KBM-7 (cell line): Measurements from ENCODE around the gene PRDX6.
"Not testable (repeated sequence)": the region's sequence is repeated elsewhere in the genome, so short reads cannot be mapped to it uniquely, and the experiment has no call there.

Experiments
- DNase-seq: peaks from one replicate; pipeline ENCODE4 v3.0.0-alpha.2; 2015
- in situ Hi-C: fragments of 300-500 bp; cut with MboI; formaldehyde crosslinking; loops from 2 replicates; pipeline ENCODE4 v1.14.3; 2020; ENCODE audit warnings: low sequenced_read_pairs, low pct_unique_long_range_greater_than_20kb, mixed read lengths

PRDX6 gene

DNA sequence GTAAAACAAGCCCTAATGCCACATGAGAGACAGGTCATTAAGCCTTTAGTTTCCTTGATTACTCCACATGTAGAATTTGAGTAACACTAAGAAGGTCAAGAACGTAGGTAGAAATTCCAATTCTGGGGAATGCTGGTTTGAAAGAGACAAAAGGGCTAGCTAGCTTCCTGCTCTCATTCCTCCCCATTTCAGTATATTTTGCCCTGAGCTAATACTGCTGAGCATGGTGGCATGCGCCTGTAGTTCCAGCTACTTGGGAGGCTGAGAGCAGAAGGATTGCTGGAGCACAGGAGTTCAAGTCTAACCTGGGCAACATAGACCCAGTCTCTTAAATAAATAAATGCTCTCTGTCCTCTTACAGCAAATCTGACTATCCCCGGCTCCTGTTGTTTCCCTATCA lies 12.8 kb downstream of the PRDX6 start:
- in situ Hi-C loops = no loop called here
- no peak for DNase-seq

DNA sequence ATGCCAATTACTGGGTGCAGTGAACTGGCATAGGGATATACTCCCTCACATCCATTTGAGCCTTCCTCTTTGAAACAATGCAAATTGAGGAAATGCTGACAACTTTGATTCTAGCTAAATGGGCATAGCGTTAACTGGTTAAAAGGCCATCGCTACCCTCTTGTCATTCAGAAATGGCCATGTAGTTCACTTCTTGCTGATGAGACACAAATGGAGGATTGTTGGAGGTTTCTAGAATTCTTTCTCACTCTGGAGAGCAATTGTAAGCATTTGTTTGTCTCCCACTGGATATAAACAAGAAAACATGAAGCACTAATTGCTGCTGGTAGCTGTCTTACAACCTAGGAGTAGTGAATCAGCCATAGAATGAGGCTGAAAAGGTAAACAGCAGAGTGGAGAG lies 14.4 kb downstream of the PRDX6 start:
- DNase-seq = no peak
- in situ Hi-C loops = no loop called here

DNA sequence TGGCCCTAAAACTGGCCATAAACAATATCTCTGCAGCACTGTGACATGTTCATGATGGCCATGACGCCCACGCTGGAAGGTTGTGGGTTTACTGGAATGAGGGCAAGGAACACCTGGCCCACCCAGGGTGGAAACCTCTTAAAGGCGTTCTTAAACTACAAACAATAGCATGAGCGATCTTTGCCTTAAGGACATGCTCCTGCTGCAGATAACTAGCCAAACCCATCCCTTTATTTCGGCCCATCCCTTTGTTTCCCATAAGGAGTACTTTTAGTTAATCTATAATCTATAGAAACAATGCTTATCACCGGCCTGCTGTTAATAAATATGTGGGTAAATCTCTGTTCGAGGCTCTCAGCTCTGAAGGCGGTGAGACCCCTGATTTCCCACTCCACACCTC lies 16.0 kb downstream of the PRDX6 start:
- in situ Hi-C loops, DNase-seq: not testable (repeated sequence)

DNA sequence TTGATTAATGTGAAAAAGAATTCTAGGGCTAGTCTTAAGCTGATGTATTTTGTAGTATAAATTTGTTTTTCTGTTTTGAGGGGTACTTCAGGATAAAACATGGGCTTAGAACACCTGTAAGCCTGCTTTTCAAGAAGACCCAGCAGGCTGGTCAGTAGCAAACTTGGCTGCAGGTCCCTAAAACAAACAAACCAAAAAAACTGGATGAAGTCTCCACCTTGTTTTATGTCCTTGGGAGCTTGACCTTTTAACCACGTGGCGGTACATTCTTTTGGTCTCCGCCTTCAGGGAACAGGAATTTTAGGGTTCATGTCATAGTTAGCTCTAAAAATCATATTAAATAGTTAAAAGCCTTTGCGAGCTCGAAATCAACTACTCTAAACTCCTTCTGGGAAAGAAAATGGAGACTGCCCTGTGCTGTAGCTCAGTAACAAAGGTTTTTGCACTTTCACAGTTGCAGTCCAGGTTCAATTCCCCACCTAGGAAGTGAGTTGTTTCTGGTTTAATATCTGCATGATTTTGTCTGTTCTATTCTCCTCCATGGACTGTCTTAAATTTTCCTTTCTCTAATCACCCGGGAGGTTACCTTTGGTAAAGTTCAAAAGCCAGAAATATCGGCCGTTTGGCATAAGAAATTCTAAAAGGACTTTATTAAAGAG lies 18.6 kb downstream of the PRDX6 start:
- in situ Hi-C loops = no loop called here
- DNase-seq = no peak

DNA sequence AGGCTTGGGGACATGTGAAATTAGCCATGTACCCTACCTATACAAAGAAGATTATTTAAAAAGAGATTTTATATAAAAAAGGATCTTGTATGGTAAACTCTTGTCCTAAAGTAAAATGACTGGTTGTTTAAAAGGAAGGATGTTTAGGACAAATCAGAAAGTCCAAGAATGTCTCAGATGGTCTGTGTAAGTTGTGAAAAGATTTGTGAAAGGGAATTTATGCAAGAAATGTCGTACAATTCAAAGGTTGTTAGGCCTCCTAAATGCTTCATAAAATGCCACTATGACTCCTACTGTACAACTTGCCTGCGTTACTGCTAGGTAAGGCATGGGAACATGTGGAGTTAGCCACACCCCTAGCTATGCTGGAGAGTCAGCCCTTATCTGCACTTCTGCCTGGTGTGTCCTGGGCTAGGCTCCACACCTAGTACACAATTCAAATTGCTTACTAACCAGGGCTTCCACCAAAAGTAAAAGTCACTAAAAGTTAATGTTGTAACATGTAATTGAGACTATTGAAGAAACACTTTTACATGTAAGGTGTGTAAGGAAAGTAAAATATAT lies 19.7 kb downstream of the PRDX6 start:
- in situ Hi-C loops = no loop called here
- DNase-seq = no peak

DNA sequence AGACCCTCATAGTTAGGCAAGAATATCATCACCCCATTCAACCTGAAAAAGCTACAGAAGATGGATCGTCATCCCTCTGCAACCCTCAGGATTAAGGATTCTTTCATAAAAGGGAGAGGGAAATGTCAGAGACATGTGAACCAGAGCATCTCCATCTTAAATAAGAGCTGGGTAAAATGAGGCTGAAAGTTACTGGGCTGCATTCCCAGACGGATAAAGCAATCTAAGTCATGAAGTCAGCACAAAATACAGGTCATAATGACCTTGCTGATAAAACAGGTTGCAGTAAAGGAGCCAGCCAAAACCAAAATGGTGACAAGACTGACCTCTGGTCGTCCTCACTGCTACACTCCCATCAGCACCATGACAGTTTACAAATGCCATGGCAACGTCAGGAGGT lies 22.6 kb downstream of the PRDX6 start:
- in situ Hi-C loops = no loop called here

DNA sequence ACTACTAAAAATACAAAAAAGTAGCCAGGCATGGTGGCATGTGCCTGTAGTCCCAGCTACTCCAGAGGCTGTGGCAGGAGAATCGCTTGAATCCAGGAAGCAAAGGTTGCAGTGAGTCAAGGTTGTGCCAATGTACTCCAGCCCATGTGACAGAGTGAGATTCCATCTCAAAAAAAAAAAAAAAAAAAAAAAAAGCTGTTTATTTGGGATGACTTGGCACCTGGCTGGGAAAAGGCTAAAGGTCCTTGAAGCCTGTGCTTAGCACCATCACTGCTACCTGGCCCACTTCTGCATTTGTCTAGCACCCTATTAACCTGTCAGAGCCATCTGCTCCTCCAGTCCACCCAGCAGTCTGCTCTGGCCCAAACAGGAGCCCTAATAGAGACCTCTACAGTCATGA lies 25.0 kb downstream of the PRDX6 start:
- in situ Hi-C loops = no loop called here
- no peak for DNase-seq

More for the DNA sequence above, 22.6 kb downstream of the PRDX6 start:
- no peak for DNase-seq

DNA sequence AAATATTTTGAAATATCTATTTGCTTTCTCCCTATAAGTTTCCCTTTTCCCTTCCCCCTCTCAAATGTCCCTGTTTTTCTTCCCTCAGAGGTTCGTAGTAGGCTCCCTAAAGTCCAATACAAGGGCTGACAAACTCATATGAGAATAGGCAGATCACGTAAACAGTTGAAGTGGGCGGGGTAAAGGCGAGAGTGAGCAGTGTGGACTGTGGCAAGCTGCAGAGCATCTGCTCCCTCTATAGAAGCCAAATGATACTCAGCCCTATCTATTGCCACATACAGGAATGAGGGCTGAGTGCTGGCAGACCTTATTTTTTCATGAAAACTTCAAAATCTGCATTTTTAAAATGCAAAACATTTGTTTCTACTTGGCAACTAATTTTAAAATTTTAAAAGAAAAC lies 26.3 kb downstream of the PRDX6 start:
- no peak for DNase-seq
- in situ Hi-C loops = no loop called here

DNA sequence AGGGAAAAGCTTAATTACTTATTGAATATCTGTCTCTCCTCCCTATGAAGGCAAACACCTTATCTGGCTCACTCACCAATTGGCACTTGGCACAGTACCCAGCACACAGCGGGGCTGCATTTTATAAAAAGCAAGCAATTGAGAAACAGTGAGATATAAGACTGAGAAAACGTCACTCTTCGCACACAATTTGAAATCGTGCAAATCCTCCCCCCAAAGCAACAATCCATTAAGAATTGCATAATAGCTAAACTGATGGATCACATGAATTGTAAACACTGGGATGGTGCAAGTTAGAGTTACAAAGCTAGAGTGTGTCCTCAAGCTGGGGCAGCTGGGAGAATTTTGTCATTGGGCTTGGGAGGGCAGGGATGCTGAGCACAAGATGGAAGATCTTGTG lies 27.1 kb downstream of the PRDX6 start:
- DNase-seq = no peak
- in situ Hi-C loops = no loop called here

DNA sequence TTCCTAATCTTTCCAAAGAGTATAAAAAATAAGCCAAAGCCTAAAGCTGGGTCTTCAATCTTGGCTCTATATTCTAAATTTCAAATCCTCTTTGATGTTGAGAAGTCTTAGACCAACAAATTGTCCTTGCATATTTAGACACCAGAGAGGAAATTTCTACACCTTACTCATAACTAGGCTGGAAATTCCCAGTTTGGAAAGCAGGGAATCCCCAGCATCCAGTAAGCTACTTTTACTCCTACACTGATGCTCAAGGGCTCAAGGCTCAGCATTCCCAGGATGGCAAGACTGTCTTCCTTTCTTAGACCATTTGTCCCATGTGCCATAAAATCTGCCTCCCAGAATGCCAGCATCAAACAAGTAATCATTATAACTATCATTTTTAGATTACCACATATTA lies 28.3 kb downstream of the PRDX6 start:
- in situ Hi-C loops = no loop called here
- DNase-seq = no peak

DNA sequence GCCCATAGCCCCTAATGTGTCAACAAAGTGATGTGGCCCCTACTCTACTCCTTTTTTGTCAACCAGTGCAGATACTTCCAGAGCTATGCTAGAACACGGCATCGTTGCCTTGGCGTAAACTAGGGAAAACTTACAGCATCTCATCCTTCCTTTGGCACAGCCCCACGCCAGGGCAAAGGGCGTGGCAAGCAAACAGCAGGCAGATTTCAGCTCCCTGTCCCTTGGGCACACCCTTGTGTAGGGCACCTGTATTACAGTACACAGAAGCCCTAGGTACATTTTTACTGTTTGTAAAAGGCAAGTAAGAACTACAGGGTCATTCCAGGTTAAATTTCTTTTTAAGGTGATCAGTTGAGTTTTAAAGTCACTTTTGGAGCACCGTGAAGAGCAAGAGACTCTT lies 29.3 kb downstream of the PRDX6 start:
- in situ Hi-C loops = no loop called here
- no peak for DNase-seq

DNA sequence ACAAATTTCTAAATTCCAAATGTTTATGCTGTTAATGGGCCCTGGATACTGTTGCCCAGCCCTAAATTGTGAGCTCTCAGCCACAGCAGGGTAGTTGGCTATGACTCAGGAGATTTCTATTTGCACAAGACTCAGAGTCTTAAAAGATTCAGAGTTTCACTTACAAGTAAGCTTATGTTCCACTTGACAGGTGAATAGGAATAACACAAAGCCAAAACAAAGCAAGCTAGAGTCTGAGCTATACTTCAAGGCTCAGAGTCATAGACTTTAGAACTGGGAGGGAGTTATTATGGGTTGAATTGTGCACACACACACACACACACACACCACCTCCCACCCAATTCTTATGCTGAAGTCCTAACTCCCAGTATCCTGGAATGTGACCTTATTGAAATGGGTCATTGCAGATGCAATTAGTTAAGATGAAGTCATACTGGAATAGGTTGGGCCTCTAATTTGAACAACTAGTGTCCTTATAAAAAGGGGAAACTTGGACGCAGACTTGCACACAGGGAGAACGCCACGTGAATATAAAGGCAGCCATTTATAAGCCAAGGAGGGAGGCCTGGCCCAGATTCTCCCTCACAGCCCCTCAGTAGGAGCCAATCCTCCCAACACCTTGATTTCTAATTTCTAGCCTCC lies 30.2 kb downstream of the PRDX6 start:
- in situ Hi-C loops = no loop called here
- DNase-seq = no peak

DNA sequence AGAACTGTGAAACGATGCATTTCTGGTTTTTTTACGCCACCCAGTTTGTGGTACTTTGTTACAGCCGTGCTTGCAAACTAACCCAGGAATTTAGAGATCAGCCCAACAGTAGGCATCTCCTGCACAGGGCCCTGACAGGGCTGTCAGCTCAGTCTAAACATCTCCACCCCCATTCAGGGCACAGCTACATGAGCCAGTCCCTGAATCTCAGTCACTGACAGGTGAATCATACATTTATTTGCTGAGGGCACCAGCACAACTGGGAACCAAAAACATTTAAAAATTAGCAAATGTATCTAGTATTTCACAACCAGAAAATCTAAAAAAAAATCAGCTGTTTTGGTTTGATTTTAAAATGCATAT lies 30.7 kb downstream of the PRDX6 start:
- no peak for DNase-seq
- in situ Hi-C loops = no loop called here

DNA sequence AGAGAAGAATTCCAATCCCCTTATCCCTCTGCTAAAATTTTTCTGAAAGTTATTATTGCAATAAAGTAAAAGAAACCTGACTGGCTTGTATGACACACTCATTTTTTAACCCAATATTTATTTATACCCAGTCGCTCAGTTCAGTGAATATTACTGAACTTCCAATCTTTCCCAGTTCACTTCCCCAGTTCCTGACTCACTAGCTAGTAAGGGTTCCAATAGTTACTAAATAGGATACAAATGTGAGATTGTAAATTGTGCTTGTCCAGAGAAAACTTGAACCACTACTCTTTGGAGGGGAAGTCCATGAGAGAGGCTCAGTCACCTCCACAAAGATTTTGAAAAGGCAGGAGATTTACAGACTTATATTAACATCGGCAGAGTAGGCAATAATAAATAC lies 31.4 kb downstream of the PRDX6 start:
- in situ Hi-C loops = no loop called here
- no peak for DNase-seq

DNA sequence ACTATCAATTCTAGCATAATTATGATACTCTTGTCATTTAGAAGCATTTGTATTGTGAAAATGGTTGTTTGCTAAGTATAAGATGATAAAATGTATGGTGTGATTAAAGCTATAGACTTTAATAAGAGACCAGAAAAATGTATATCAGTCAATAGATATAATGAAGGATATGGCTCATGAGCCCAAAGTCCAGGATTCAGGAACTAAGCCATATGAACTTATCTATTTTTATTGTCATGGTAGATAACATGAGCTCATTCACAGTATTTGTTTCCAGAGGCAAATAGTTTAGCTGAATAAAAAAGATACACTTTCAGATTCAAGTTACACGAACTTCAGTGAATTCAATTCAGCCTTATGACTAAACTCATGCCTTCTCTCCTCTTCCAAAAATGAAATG lies 32.7 kb downstream of the PRDX6 start:
- in situ Hi-C loops = no loop called here

DNA sequence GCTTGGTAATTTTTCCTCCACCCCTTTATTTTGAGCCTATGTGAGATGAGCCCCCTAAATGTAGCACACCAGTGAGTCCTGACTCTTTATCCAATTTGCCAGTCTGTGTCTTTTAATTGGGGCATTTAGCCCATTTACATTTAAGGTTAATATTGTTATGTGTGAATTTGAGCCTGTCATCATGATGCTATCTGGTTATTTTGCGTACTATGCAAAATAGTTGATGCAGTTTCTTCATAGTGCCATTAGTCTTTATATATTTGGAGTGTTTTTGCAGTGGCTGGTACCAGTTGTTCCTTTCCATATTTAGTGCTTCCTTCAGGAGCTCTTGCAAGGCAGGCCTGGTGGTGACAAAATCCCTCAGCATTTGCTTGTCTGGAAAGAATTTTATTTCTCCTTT lies 37.4 kb downstream of the PRDX6 start:
- in situ Hi-C loops, DNase-seq: not testable (repeated sequence)

More for the DNA sequence above, 32.7 kb downstream of the PRDX6 start:
- no peak for DNase-seq

DNA sequence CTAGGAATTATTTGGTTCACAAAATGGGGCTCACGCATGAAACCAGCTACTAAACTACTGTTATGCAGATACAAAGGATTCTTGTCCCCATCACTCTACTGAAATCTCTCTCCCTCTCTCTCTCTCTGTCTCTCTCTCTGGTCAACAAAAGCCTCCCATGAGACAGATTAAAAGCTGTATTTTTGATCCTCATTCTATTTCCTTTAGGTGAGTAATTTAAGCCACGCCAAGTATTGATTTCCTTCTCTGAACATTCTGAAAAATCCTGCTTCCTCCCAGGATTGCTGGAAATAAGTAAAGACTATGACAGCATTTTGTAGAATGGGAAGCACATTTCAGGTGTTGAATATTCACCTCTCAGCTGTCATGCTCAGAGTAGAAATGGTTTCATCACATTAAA lies 43.7 kb downstream of the PRDX6 start:
- in situ Hi-C loops = no loop called here
- no peak for DNase-seq

DNA sequence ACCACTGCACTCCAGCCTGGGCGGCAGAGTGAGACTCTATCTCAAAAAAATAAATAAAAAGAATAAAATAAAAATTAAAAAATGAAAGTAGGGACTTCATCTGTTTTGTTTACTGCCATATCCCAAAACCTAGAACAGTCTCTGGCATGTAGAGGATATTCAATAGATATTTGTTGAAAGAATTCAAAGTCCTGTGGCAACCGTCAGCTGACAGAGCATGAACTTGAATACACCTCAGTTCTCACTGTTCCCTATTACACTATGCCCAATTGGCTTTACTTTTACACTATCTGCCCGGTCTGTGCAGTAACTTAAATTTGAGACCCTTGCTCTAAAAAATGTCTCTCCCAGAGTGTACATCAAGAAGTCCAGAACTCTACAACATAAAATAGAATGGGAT lies 46.2 kb downstream of the PRDX6 start:
- DNase-seq = no peak
- in situ Hi-C loops = no loop called here

DNA sequence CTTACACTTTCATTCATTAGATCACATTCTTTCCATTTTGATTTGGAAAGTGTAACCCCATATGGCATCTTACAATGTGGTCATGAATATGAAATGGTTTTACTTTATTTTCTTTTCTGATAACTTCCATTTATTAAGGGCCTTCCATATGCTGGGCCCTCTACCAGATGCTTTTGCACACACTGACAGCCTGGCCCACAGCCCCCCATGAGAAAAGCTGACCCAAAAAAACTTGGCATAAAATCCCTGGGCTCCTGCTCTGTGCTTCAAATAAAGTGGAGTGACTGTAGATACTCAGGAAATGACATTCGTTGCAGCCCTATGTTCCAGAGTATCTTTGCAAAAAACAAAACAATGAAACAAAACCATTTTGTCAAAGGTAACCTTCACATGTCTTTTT lies 48.8 kb downstream of the PRDX6 start:
- in situ Hi-C loops = no loop called here
- no peak for DNase-seq

DNA sequence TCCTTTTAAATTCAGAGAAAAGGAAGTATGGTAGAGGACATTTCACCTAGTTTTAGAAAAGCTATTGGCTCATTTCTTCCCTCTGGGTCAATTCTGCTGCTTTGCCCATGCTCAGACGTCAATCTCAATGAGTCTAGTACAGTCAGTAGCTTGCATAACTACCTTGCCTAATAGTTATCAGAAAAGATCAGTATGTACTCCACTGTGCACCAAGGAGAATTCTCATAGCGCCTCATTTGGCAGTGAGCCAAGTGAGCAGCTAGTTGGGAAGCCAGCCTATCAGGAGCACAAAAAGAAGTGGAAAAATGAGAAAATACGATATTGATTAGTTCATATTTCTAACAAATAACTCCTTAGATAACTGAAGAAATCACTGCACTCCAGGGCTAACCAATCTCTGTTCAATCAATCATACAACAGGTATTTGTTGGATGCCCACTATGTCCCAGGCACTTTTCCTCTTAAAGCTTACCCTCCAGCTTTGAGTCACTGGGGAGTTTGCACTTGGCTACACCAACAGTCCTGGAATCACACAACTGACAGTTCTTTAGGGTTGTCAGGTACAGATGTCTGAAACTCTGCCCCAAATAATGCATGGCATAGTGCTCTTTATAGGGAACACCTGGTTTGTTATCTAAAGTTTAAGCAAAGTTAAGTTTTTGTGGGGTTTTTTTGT lies 50.2 kb downstream of the PRDX6 start:
- DNase-seq = no peak
- in situ Hi-C loops = no loop called here
